Measurements from ENCODE around the gene CCSER2. TPM values are rescaled to one million over a fixed set of nuclear protein-coding genes. Genes with fewer than 3 reads are reported as not detected.
"Not testable (repeated sequence)": the region's sequence is repeated elsewhere in the genome, so short reads cannot be mapped to it uniquely, and the experiment has no call there.

The CCSER2 gene
- polyA plus RNA-seq, 2 of the 4 experiments (the other 2 are of a cell fraction): 9.2 to 28.2 TPM

DNA sequence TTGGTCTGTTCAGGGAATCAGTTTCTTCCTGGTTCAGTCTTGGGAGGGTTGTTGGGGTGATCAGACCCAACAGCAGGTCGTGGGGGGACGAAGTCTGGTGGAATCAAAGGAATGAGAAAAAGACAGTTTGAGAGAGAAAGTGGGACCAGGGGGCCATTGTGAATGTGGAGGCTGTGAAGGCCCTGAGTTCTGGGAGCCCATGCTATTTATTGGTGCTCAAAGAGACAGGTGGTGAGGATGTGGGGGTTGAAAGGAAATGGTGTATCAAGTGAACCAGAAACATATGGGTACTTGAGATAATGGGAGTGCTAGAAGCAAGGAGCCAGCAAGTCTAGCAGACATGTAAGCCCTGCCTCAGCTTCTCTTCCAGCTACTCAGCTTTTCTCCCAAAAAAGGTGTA is 84.1 kb downstream of the CCSER2 start:
- H3K4me3 ChIP-seq: no peak overlapping the region
- H3K9me3 ChIP-seq: peaks cover 21% of the 10 kb centered on the region; the same call in 2 of the 3 replicates
- POLR2A ChIA-PET: no interaction called here
- ATAC-seq (no peak), DNase-seq (ENCODE audit: low read depth in 1 of 2, low spot score in 1 of 2) (no peak), FAIRE-seq (no peak)
- TF ChIP-seq KDM5A (IDR thresholded peaks at IDR 0.05) (no peak), RARB (CRISPR knock-in tag; IDR thresholded peaks at IDR 0.05) (no peak), HOXB13 (CRISPR knock-in tag; IDR thresholded peaks at IDR 0.05; ENCODE audit: low read depth) (no peak), BHLHE40 (IDR thresholded peaks at IDR 0.05; ENCODE audit: low read depth, low read length) (no peak), CEBPB (IDR thresholded peaks at IDR 0.05) (no peak), NPAS2 (CRISPR knock-in tag; IDR thresholded peaks at IDR 0.05; ENCODE audit: borderline replicate concordance) (no peak), ESRRA (IDR thresholded peaks at IDR 0.05; ENCODE audit: borderline replicate concordance, low read length) (no peak), MAFK (IDR thresholded peaks at IDR 0.05; ENCODE audit: partially characterized antibody) (no peak), SMC3 (IDR thresholded peaks at IDR 0.05) (no peak), ZFP36 (IDR thresholded peaks at IDR 0.05; ENCODE audit: borderline replicate concordance, partially characterized antibody) (no peak), RAD21 (conservative IDR thresholded peaks at IDR 0.05 in 1 of 2, IDR thresholded peaks at IDR 0.05 in 1 of 2) (no peak), HMGXB4 (CRISPR knock-in tag; IDR thresholded peaks at IDR 0.05; ENCODE audit: borderline replicate concordance) (no peak), BCL3 (IDR thresholded peaks at IDR 0.05) (no peak), ZSCAN20 (CRISPR knock-in tag; IDR thresholded peaks at IDR 0.05) (no peak), TFCP2L1 (CRISPR knock-in tag; IDR thresholded peaks at IDR 0.05) (no peak)
- TF ChIP-seq, protein P1, sequence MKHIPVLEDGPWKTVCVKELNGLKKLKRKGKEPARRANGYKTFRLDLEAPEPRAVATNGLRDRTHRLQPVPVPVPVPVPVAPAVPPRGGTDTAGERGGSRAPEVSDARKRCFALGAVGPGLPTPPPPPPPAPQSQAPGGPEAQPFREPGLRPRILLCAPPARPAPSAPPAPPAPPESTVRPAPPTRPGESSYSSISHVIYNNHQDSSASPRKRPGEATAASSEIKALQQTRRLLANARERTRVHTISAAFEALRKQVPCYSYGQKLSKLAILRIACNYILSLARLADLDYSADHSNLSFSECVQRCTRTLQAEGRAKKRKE (CRISPR knock-in tag; IDR thresholded peaks at IDR 0.05; ENCODE audit: low read depth): no peak
- TF ChIP-seq, protein P2, sequence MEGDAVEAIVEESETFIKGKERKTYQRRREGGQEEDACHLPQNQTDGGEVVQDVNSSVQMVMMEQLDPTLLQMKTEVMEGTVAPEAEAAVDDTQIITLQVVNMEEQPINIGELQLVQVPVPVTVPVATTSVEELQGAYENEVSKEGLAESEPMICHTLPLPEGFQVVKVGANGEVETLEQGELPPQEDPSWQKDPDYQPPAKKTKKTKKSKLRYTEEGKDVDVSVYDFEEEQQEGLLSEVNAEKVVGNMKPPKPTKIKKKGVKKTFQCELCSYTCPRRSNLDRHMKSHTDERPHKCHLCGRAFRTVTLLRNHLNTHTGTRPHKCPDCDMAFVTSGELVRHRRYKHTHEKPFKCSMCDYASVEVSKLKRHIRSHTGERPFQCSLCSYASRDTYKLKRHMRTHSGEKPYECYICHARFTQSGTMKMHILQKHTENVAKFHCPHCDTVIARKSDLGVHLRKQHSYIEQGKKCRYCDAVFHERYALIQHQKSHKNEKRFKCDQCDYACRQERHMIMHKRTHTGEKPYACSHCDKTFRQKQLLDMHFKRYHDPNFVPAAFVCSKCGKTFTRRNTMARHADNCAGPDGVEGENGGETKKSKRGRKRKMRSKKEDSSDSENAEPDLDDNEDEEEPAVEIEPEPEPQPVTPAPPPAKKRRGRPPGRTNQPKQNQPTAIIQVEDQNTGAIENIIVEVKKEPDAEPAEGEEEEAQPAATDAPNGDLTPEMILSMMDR (IDR thresholded peaks at IDR 0.05): no peak
- no peak overlapping the region for H3K4me2 ChIP-seq
- H3K4me1 ChIP-seq: no peaks in the 10 kb centered on the region
- WGBS (ENCODE audit: missing lambda C conversion rate): 93% methylated on average over 2 of the region's 2 CpGs
- CTCF ChIA-PET: interaction anchor here (0.6 kb wide), 1 partner anchor 141 kb away, joined by 3 read pairs; no protein-coding TSS in a partner anchor
- no peak overlapping the region for H3K27ac ChIP-seq

DNA sequence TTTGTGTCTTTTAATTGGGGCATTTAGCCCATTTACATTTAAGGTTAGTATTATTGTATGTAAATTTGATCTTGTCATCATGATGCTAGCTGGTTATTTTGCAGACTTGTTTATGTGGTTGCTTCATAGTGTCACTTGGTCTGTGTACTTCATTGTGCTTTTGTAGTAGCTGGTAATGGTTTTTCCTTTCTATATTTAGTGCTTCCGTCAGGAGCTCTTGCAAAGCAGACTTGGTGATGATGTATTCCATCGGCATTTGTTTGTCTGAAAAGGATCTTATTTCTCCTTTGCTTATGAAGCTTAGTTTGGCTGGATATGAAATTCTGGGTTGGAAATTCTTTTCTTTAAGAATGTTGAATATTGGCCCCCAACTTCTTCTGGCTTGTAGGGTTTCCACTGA is 85.7 kb downstream of the CCSER2 start:
- DNase-seq (ENCODE audit: low read depth in 1 of 2, low spot score in 1 of 2); H3K4me3 ChIP-seq; H3K4me2 ChIP-seq; H3K27ac ChIP-seq; H3K4me1 ChIP-seq; CTCF ChIA-PET; POLR2A ChIA-PET; ATAC-seq; FAIRE-seq: not testable (repeated sequence)
- H3K9me3 ChIP-seq: peaks cover 21% of the 10 kb centered on the region; the same call in 2 of the 3 replicates
- WGBS (ENCODE audit: missing lambda C conversion rate): 96% methylated on average over 2 of the region's 2 CpGs

Measured in A549 (cell line).